Astrocyte (in vitro differentiated cells and primary cell): ENCODE measurements around the gene WBP1L. TPM values are rescaled to one million over a fixed set of nuclear protein-coding genes. Genes with fewer than 3 reads are reported as not detected.
"Not testable (repeated sequence)": the region's sequence is repeated elsewhere in the genome, so short reads cannot be mapped to it uniquely, and the experiment has no call there.

Experiments used
- DNase-seq: peaks from one replicate; pipeline ENCODE4 v3.0.0-alpha.2; 2010; ENCODE audit warnings: low read depth
- FAIRE-seq: peaks from 2 replicates; lab custom pipeline; 2011; peaks lifted over from hg19 to GRCh38; lab: Jason Lieb, UNC
- H2AFZ ChIP-seq: 2 replicates; pipeline ENCODE4 v1.6.0; 2012; ENCODE audit warnings: low read depth, low read length, inconsistent platforms
- H3K27ac ChIP-seq: 2 replicates; pipeline ENCODE4 v1.5.1; 2011; ENCODE audit warnings: low read depth, low read length, inconsistent platforms
- H3K27me3 ChIP-seq: 2 replicates; pipeline ENCODE4 v1.6.0; 2011; ENCODE audit warnings: low read length, inconsistent platforms; ENCODE audit not compliant: insufficient read depth
- H3K36me3 ChIP-seq: 2 replicates; pipeline ENCODE4 v1.5.1; 2011; ENCODE audit warnings: low read length, inconsistent platforms; ENCODE audit not compliant: insufficient read depth
- H3K4me1 ChIP-seq: 2 replicates; pipeline ENCODE4 v1.5.1; 2011; ENCODE audit warnings: low read length, inconsistent platforms; ENCODE audit not compliant: insufficient read depth
- H3K4me2 ChIP-seq: 2 replicates; pipeline ENCODE4 v1.6.0; 2012; ENCODE audit warnings: low read length, inconsistent platforms
- H3K4me3 ChIP-seq: 2 replicates; pipeline ENCODE4 v1.5.1; 2011; ENCODE audit warnings: low read depth, mild to moderate bottlenecking, low read length, inconsistent platforms; ENCODE audit not compliant: insufficient read depth
- H3K79me2 ChIP-seq: 2 replicates; pipeline ENCODE4 v1.6.0; 2012; ENCODE audit warnings: mild to moderate bottlenecking, low read length, inconsistent platforms; ENCODE audit not compliant: insufficient read depth
- H3K9ac ChIP-seq: 2 replicates; pipeline ENCODE4 v1.6.0; 2012; ENCODE audit warnings: mild to moderate bottlenecking, low read length, inconsistent platforms
- H3K9me3 ChIP-seq: 2 replicates; pipeline ENCODE4 v1.5.1; 2012; ENCODE audit warnings: low read depth, mild to moderate bottlenecking, low read length, inconsistent platforms; ENCODE audit not compliant: insufficient read depth
- H4K20me1 ChIP-seq: 2 replicates; pipeline ENCODE4 v1.6.0; 2012; ENCODE audit warnings: low read length, inconsistent platforms; ENCODE audit not compliant: insufficient read depth
- H3K27ac Mint-ChIP-seq: one replicate; pipeline ENCODE4 v1.8.0; 2021; ENCODE audit warnings: mild to moderate bottlenecking, mixed read lengths; ENCODE audit not compliant: unreplicated experiment
- H3K27me3 Mint-ChIP-seq: one replicate; pipeline ENCODE4 v1.8.0; 2021; ENCODE audit warnings: low read depth, mixed read lengths; ENCODE audit not compliant: unreplicated experiment
- H3K36me3 Mint-ChIP-seq: one replicate; pipeline ENCODE4 v1.8.0; 2021; ENCODE audit warnings: low read depth, mixed read lengths; ENCODE audit not compliant: unreplicated experiment
- H3K4me1 Mint-ChIP-seq: one replicate; pipeline ENCODE4 v1.8.0; 2021; ENCODE audit warnings: low read depth, mixed read lengths; ENCODE audit not compliant: unreplicated experiment
- H3K4me3 Mint-ChIP-seq: one replicate; pipeline ENCODE4 v1.8.0; 2021; ENCODE audit warnings: mild to moderate bottlenecking, moderate library complexity, mixed read lengths; ENCODE audit not compliant: unreplicated experiment
- H3K9me3 Mint-ChIP-seq: one replicate; pipeline ENCODE4 v1.8.0; 2021; ENCODE audit warnings: mild to moderate bottlenecking, mixed read lengths; ENCODE audit not compliant: unreplicated experiment
- CTCF ChIP-seq: IDR thresholded peaks from 2 replicates; pipeline ENCODE4 v1.5.1; 2011; ENCODE audit warnings: low read depth, mild to moderate bottlenecking, inconsistent platforms, low read length, moderate library complexity; ENCODE audit not compliant: insufficient read depth
- EZH2 ChIP-seq: IDR thresholded peaks from 2 replicates; pipeline ENCODE4 v1.6.1; 2012; ENCODE audit warnings: mild to moderate bottlenecking, low read length, inconsistent platforms; ENCODE audit not compliant: insufficient read depth
- total RNA-seq: library from RNA; stranded (reverse); gene quantifications from 2 replicates; pipeline ENCODE4 v1.2.1, GENCODE V29; 2021

WBP1L gene
- total RNA-seq, 1 donor from 2014 or later, result 73.6 TPM

GRCh38 chr10:102817175-102817574 lies 73.4 kb downstream of the WBP1L start:
- H3K79me2 ChIP-seq, result no peaks in the 10 kb centered on the region
- no peak overlapping the region for H3K4me2 ChIP-seq
- no peaks in the 10 kb centered on the region for H3K9me3 Mint-ChIP-seq
- H3K27me3 ChIP-seq, result no peaks in the 10 kb centered on the region
- H4K20me1 ChIP-seq, result no peaks in the 10 kb centered on the region
- no peak overlapping the region for H2AFZ ChIP-seq
- no peak overlapping the region for H3K4me3 ChIP-seq
- H3K4me1 ChIP-seq, result peaks cover 33% of the 10 kb centered on the region
- H3K4me3 Mint-ChIP-seq, result no peak overlapping the region
- peaks cover 28% of the 10 kb centered on the region for H3K4me1 Mint-ChIP-seq
- FAIRE-seq, result no peak
- no peaks in the 10 kb centered on the region for H3K9me3 ChIP-seq
- H3K9ac ChIP-seq, result no peak overlapping the region
- DNase-seq, result no peak
- H3K27ac ChIP-seq, result no peak overlapping the region
- peaks cover 12% of the 10 kb centered on the region for H3K36me3 Mint-ChIP-seq
- H3K36me3 ChIP-seq, result peaks cover 11% of the 10 kb centered on the region
- H3K27me3 Mint-ChIP-seq, result no peaks in the 10 kb centered on the region
- H3K27ac Mint-ChIP-seq, result no peak overlapping the region
- TF ChIP-seq EZH2, result no peak
- TF ChIP-seq CTCF, result no peak

- Histone ChIP-seq H3K27ac (no peak overlapping the region), H3K4me2 (no peak overlapping the region), H2AFZ (no peak overlapping the region), H3K9me3 (no peaks in the 10 kb centered on the region), H3K4me1 (peaks cover 25% of the 10 kb centered on the region), H3K4me3 (no peak overlapping the region), H3K36me3 (no peaks in the 10 kb centered on the region), H3K79me2 (no peaks in the 10 kb centered on the region), H3K27me3 (no peaks in the 10 kb centered on the region), H4K20me1 (no peaks in the 10 kb centered on the region), H3K9ac (no peak overlapping the region)
- Mint-ChIP-seq H3K4me3 (no peak overlapping the region), H3K36me3 (peaks cover 7% of the 10 kb centered on the region), H3K9me3 (no peaks in the 10 kb centered on the region), H3K27ac (no peak overlapping the region), H3K27me3 (no peaks in the 10 kb centered on the region), H3K4me1 (peaks cover 20% of the 10 kb centered on the region)
- TF ChIP-seq CTCF, result no peak
- TF ChIP-seq EZH2, result no peak
- no peak for FAIRE-seq
- no peak for DNase-seq
These were observed 75.3 kb downstream of the WBP1L start for GRCh38 chr10:102819054-102819453.

- not testable (repeated sequence) for H4K20me1 ChIP-seq, H3K27me3 ChIP-seq, H3K9me3 Mint-ChIP-seq, H3K79me2 ChIP-seq, H3K36me3 ChIP-seq, H3K9ac ChIP-seq, H3K4me3 ChIP-seq, H3K27ac Mint-ChIP-seq, H3K27me3 Mint-ChIP-seq, H3K4me2 ChIP-seq, H3K27ac ChIP-seq, H2AFZ ChIP-seq, FAIRE-seq, DNase-seq, H3K9me3 ChIP-seq, H3K4me3 Mint-ChIP-seq, H3K36me3 Mint-ChIP-seq
- H3K4me1 ChIP-seq, result peaks cover 16% of the 10 kb centered on the region
- H3K4me1 Mint-ChIP-seq, result peaks cover 14% of the 10 kb centered on the region
These were observed 76.3 kb downstream of the WBP1L start for GRCh38 chr10:102820008-102820407.
